ENCODE results near the gene MUC12. TPM values are rescaled to one million over a fixed set of nuclear protein-coding genes. Genes with fewer than 3 reads are reported as not detected.
A peak's percentile ranks its signal among the peaks of the same experiment; 100 is the strongest.

Gene MUC12
- total and polyA plus RNA-seq, 2 of the 8 experiments (the other 6 are each of a cell fraction or from before 2014, with no cell fraction given): 7.7 to 16.2 TPM

DNA sequence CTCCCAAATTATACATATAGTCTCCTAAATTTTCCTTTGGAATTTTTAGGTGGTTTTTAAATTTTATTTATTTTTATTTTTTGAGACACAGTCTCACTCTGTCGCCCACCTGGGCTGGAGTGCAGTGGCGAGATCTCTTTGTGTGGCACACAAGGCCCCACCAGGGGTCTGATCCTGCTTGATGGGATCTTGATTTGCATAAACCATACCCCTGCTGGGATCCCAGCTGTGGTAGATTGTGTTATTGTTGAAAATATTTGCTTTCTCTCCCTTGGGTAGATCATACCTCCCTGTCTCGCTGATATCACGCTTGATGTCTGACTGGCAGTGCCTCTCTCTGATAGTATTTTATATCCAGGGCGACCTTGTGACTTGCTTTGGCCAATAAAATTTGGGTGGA is 25.7 kb upstream of the MUC12 start:
- no peak overlapping the region for H2AFZ ChIP-seq (ENCODE audit: low read length)
- no peaks in the 10 kb centered on the region for H3K36me3 ChIP-seq (ENCODE audit: control insufficient read depth in 2 of 4, insufficient read depth in 4 of 4, low read length in 3 of 4)
- H3K79me1 ChIP-seq (ENCODE audit: low read depth, low read length): no peaks in the 10 kb centered on the region
- 61% methylated on average over 5 of the region's 5 CpGs; no CpG with 5 or more reads in 1 of the 2 experiments for WGBS, 2 experiments (ENCODE audit: extremely low coverage in 1 of 2, insufficient coverage in 1 of 2, insufficient read length in 1 of 2, insufficient replicate concordance in 2 of 2, low coverage in 1 of 2, low lambda C conversion rate in 2 of 2, missing lambda C conversion rate in 1 of 2)
- H3K23ac ChIP-seq (ENCODE audit: insufficient read length): no peak overlapping the region
- ChIA-PET CTCF (ENCODE audit: partially characterized antibody) (interaction anchor here (1.0 to 1.8 kb wide), 5 partner anchors 11 to 115 kb away, joined by 3 to 6 read pairs (median 4); partner anchors contain the start of gene MUC17), POLR2A (ENCODE audit: partially characterized antibody) (interaction anchor here (1.8 kb wide), 1 partner anchor 8 kb away, joined by 5 read pairs; no protein-coding TSS in a partner anchor)
- peak overlapping the region; percentile 16; the same call in 1 of the 2 replicates for H2BK5ac ChIP-seq (ENCODE audit: low read depth, low read length)
- FAIRE-seq (no peak), DNase-seq (ENCODE audit: low read depth in 1 of 2, low spot score in 2 of 2) (no peak)
- no peak overlapping the region for H3K4me3 ChIP-seq (ENCODE audit: extremely low read depth in 1 of 4, insufficient read depth in 2 of 4, low read depth in 3 of 4, low read length in 4 of 4)
- no peak overlapping the region for H3K4ac ChIP-seq (replicated peaks; ENCODE audit: insufficient read length, low read depth, low read length)
- no peaks in the 10 kb centered on the region for H3K79me2 ChIP-seq (ENCODE audit: control insufficient read depth in 1 of 2, insufficient read depth in 2 of 2, low read length in 2 of 2)
- H3K14ac ChIP-seq (ENCODE audit: insufficient read length): no peak overlapping the region
- peaks cover 0 to 6% (median 4%) of the 10 kb centered on the region in 4 experiments; a peak in 3 of 7 replicates for H3K4me1 ChIP-seq (replicated peaks in 1 of 4; ENCODE audit: control insufficient read depth in 3 of 4, insufficient read depth in 4 of 4, low read length in 3 of 4)
- H3K4me2 ChIP-seq (ENCODE audit: insufficient read depth in 1 of 2, low read depth in 2 of 2, low read length in 2 of 2): no peak overlapping the region; a peak in 1 of 4 replicates
- no peak overlapping the region for H3K9ac ChIP-seq (replicated peaks in 1 of 4; ENCODE audit: extremely low read depth in 1 of 4, low read depth in 3 of 4, low read length in 3 of 4)
- H4K20me1 ChIP-seq (replicated peaks in 1 of 2; ENCODE audit: control insufficient read depth in 1 of 2, insufficient read depth in 2 of 2, low read length in 2 of 2): no peaks in the 10 kb centered on the region
- H4K91ac ChIP-seq (replicated peaks; ENCODE audit: insufficient read length, low read length): no peak overlapping the region
- no peak overlapping the region for H2AK5ac ChIP-seq (ENCODE audit: low read depth, low read length)
- H2BK20ac ChIP-seq (ENCODE audit: low read length): peak overlapping the region; percentile 98; the same call in 1 of the 2 replicates
- H3K9me3 ChIP-seq (ENCODE audit: insufficient read depth in 2 of 2, low read depth in 1 of 2, low read length in 1 of 2): peaks cover 2 to 4% of the 10 kb centered on the region in 2 experiments; a peak in 2 of 4 replicates
- H2BK15ac ChIP-seq (ENCODE audit: low read length): no peak overlapping the region
- H2BK12ac ChIP-seq (ENCODE audit: low read depth, low read length): no peak overlapping the region
- no peak overlapping the region for H4K8ac ChIP-seq (ENCODE audit: extremely low read depth, insufficient read depth, low read length)
- no peak overlapping the region for H3K56ac ChIP-seq (replicated peaks; ENCODE audit: insufficient read length, low read depth, low read length)
- peak overlapping the region; percentile 81 for H3K18ac ChIP-seq (ENCODE audit: extremely low read depth, low read length)
- H2BK120ac ChIP-seq (replicated peaks; ENCODE audit: low read depth, low read length): no peak overlapping the region
- H3K23me2 ChIP-seq (ENCODE audit: low read depth, low read length): peaks cover 2% of the 10 kb centered on the region; the same call in 1 of the 2 replicates
- H3K27me3 ChIP-seq (replicated peaks in 1 of 4; ENCODE audit: control insufficient read depth in 3 of 4, extremely low read depth in 1 of 4, insufficient read depth in 3 of 4, low read length in 3 of 4): no peaks in the 10 kb centered on the region
- no peak overlapping the region for H4K5ac ChIP-seq (ENCODE audit: insufficient read length, low read depth, low read length)
- no peak overlapping the region for H3K27ac ChIP-seq (ENCODE audit: low read depth, low read length)
- TF ChIP-seq RXRA (IDR thresholded peaks at IDR 0.05; ENCODE audit: insufficient read depth, low read depth, low read length): no peak
- no peak for TF ChIP-seq CREB1 (IDR thresholded peaks at IDR 0.05)
- no peak for TF ChIP-seq BRCA1 (IDR thresholded peaks at IDR 0.05; ENCODE audit: low read depth, low read length)
